T follicular helper cell (primary cell): Measurements from ENCODE around the gene HSPA2.
"Not testable (repeated sequence)": the region's sequence is repeated elsewhere in the genome, so short reads cannot be mapped to it uniquely, and the experiment has no call there.

ENCODE experiments used
- DNase-seq: peaks from one replicate; pipeline ENCODE4 v3.0.0-alpha.2; 2020; ENCODE audit warnings: low read depth

The HSPA2 gene

GRCh38 chr14:64515053-64515452 lies 25.5 kb upstream of the HSPA2 start:
- no peak for DNase-seq

- no peak for DNase-seq
Observed at GRCh38 chr14:64516969-64517368, 23.6 kb upstream of the HSPA2 start.

GRCh38 chr14:64517667-64518066 lies 22.9 kb upstream of the HSPA2 start:
- DNase-seq = not testable (repeated sequence)

DNA sequence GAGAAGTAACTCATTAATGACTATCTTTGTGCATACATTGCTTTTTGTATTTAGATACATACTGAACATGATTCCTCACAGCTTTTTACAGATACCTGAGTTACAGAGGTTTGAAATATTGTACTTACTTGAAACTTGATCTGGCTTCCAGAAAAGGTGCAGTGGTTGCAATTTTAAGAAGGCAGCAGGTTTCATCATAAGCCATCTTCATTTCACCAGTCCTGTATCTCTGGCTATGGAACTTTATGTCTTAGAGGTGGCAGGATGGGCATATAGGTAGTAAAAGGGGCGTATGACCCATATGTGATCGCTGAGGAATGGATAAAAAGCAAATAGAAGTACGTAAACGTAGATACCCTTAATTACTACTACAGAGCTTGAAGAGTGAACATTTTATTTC lies 22.3 kb upstream of the HSPA2 start:
- DNase-seq = no peak

DNA sequence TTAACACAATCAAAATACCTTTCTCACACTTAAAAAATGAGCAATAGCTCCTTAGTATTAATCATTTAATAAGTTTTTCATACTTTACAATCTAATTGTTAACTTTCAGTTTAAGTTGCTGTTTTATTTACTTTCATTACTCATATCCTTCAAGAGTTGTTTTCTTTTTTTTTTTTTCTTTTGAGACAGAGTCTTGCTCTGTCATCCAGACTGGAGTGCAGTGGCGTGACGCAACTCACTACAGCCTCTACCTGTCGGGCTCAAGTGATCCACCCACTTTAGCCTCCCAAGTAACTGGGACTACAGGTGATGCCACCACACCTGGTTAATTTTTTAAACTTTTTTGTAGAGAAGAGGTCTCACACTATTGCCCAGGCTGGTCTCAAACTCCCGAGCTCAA lies 19.8 kb upstream of the HSPA2 start:
- no peak for DNase-seq

GRCh38 chr14:64522591-64523355 lies 17.8 kb upstream of the HSPA2 start:
- DNase-seq = no peak

DNA sequence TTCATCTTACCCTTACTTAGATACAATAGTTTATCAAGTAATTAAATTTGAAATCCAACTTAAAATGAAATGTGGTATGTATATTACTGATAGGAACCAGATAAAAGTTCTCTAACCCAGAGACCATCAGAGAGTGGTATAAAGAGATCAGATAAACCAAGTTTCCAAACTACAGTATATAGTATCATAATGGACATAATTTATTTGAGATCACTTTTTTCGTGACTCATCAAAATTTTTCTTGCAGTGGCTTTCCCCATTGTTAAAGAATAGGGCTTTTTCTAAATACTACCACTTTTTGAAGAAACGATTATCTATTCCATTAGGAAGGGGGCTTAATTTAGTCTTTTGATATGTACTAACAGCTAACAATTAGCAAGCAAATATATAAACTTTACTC lies 15.2 kb upstream of the HSPA2 start:
- no peak for DNase-seq

GRCh38 chr14:64531567-64531966 lies 9.0 kb upstream of the HSPA2 start:
- DNase-seq = no peak

- no peak for DNase-seq
Observed at GRCh38 chr14:64536488-64537245, 3.9 kb upstream of the HSPA2 start.

DNA sequence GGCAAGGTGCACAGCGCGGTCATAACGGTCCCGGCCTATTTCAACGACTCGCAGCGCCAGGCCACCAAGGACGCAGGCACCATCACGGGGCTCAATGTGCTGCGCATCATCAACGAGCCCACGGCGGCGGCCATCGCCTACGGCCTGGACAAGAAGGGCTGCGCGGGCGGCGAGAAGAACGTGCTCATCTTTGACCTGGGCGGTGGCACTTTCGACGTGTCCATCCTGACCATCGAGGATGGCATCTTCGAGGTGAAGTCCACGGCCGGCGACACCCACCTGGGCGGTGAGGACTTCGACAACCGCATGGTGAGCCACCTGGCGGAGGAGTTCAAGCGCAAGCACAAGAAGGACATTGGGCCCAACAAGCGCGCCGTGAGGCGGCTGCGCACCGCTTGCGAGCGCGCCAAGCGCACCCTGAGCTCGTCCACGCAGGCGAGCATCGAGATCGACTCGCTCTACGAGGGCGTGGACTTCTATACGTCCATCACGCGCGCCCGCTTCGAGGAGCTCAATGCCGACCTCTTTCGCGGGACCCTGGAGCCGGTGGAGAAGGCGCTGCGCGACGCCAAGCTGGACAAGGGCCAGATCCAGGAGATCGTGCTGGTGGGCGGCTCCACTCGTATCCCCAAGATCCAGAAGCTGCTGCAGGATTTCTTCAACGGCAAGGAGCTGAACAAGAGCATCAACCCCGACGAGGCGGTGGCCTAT lies 875 bp downstream of the HSPA2 start:
- DNase-seq = no peak

DNA sequence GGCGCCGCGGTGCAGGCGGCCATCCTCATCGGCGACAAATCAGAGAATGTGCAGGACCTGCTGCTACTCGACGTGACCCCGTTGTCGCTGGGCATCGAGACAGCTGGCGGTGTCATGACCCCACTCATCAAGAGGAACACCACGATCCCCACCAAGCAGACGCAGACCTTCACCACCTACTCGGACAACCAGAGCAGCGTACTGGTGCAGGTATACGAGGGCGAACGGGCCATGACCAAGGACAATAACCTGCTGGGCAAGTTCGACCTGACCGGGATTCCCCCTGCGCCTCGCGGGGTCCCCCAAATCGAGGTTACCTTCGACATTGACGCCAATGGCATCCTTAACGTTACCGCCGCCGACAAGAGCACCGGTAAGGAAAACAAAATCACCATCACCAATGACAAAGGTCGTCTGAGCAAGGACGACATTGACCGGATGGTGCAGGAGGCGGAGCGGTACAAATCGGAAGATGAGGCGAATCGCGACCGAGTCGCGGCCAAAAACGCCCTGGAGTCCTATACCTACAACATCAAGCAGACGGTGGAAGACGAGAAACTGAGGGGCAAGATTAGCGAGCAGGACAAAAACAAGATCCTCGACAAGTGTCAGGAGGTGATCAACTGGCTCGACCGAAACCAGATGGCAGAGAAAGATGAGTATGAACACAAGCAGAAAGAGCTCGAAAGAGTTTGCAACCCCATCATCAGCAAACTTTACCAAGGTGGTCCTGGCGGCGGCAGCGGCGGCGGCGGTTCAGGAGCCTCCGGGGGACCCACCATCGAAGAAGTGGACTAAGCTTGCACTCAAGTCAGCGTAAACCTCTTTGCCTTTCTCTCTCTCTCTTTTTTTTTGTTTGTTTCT lies 1.7 kb downstream of the HSPA2 start:
- DNase-seq = no peak

GRCh38 chr14:64542836-64543201 lies 2.3 kb downstream of the HSPA2 start:
- no peak for DNase-seq

DNA sequence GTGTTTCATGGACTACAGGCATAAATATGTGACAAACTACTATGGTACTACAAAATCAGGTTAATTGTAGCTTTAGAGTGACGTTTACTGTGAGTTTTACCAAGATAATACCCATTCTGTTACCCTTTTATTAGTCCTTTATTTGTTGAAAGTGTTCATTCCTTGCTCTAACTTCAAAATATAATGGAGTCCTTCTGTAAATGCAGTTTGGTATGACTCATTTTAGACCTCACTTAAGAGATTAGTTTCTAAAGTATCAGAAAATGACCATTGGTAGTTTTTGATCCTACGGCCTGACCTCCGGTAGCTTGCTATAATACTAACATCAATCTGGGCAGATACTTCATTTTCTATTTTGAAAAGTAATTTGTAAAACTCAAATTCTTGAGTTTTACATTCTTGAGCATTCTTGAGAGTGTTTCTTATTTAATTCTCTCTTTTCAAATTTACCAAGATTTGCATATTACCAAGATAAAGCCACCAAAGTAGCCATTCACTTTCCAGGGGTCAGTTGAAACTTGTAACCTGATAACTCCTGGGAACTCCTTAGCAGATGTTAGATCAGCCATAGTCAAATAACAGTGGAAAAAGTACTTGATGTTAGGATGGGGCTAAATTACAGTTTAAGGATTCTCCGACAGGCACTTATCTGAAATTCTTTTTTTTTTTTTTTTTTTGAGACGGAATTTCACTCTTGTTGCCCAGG lies 4.2 kb downstream of the HSPA2 start:
- no peak for DNase-seq

DNA sequence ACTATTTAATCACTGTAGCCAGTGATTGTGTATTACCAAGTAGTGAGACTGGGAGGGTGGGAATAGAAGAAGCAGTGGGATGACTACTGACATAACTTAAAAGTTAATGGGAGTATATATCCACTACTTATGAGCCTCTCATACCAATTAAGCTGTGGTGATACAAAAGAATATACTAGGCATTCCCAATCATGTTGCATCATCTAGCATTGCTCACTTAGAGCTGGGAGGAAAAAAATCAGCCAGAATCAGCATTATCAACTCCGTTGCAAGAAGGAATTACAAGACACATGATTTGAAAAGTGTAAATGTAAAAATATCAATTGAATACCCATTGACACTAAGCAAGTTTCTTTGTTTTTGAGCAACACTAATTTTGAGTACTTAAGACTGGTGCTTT lies 8.5 kb downstream of the HSPA2 start:
- DNase-seq = no peak

GRCh38 chr14:64549791-64550620 lies 9.5 kb downstream of the HSPA2 start, which contains the start of gene PPP1R36:
Gene PPP1R36 (plus strand): TSS chr14:64549961. CDS start chr14:64549998, 37 bp downstream.
- DNase-seq = no peak

DNA sequence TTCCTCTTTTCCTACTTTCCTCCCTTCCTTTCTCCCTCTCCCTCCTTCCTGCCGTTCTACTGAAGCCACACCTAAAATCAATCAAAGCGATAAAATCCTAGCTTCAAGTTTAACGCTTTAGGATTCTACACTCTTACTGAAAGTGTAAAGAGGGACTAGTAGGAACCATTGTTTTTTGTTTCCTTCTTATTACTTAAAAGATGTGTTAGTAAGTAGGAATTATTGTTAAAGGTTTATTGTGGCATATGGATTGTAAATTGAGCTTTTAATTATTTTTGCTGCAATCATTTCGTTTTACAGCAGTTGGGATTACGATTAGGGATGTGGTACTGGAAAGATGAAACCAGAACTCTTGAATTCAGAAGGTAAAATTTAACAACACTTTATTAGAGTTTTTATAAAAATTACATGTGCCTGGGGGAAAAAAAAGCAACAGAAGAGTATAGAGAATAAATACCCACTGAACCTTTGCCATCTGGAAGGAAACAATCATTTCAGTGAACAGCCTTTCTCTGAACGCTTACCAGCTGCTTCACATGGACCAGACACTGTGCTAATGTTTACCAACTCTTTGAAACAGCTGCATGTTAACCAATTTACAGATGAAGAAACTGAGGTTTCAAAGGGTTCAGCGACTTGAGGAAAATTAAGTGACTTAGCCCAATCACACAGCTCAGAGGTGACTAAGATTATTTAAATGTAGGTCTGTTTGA lies 10.2 kb downstream of the HSPA2 start:
- no peak for DNase-seq

DNA sequence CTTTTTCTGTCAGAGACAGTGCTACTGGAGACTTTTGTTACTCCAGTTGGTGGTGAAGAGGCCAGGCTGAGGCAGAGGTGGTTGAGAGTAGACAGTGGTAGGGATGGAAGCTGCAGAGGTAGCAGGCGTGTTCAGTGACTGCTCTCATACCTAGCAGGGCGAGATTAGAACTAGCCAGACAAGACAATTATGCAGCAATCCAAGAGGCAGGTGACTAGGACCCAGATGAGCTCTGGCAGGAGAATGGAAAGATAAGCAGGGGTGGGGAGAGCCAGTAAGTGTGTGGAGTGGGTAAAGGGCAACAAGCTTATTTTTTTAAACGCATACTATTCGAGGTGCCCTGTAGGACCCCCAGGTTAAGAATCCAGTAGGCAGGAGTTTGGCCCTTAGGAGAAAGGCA lies 14.0 kb downstream of the HSPA2 start:
- no peak for DNase-seq

GRCh38 chr14:64556526-64556925 lies 16.0 kb downstream of the HSPA2 start:
- no peak for DNase-seq

DNA sequence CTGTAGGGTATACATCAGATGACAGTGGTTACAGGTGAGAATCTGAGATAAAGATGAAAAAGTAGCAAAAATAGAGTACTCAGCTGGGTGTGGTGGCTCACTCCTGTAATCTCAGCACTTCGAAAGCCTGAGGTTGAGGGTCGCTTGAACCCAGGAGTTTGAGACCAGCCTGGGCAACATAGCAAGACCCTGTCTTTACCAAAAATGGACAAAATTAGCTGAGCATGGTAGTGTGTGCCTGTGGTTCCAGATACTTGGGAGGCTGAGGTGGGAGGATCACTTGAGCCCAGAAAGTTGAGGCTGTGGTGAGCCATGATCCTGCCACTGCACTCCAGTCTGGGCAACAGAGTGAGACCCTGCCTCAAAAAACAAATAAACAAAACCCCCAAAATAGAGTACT lies 17.7 kb downstream of the HSPA2 start:
- DNase-seq = not testable (repeated sequence)

DNA sequence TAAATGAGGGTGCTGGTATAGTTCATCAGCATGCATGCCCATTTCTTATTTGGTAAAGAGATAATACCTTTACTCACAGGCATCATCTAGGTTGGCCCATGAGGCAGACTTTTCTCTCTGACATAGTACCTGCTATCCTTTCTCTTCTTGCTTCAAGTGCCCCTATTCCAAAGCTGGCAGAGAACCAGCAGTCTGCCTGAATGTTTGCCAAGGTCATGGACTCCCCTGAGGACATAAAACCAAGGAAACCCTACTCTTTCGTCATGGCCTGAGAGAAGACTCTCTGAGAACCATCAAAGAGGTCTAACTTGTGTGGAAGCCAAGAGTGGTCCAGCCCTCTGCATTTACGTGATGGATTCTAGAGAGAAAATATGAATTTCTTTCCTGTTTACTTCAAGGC lies 21.1 kb downstream of the HSPA2 start:
- no peak for DNase-seq
